GM03348 (cell line): ENCODE results near the gene CBX1.
"Not testable (repeated sequence)": the region's sequence is repeated elsewhere in the genome, so short reads cannot be mapped to it uniquely, and the experiment has no call there.

Source experiments
- DNase-seq: peaks from one replicate; pipeline ENCODE4 v3.0.0; 2012; ENCODE audit warnings: low spot score

The CBX1 gene

DNA sequence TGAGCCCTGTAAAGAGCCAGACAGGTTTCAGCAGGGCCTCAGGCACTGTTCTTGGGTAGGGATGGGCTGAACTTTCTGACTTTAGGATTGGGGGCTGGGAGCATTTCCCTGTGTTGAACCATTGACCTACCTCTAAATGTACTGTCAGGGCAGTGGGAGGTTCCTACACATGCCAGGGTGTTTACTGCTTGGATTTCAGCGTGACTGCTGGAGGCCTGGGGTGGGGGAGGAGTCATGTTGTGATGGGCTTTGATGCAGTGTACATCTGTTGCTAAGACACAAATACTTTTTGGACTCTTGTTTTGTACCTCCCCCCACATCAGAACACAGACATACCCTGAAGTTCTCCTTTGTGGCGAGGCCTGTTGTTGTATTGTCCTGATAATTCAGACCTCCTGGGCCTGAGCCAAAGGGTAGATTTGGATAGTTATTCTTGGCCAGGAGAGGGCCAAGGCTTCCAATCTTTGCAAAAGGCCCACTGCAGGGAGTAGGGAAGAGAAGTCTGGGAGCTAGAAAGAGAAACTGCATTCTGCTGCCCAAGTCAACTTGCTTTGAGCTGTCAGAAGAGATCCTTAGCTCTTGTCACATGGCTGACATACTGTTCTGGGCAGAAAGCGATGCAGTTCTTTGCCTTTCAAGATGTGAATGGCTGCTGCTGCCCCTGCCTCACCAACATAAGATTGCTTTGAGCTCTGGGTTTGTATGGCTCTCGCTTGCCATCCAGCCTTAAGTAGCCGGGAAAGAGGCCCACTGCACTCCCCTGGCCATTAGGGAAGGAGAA lies 49.4 kb downstream of the CBX1 start:
- peak; percentile 47 for DNase-seq

DNA sequence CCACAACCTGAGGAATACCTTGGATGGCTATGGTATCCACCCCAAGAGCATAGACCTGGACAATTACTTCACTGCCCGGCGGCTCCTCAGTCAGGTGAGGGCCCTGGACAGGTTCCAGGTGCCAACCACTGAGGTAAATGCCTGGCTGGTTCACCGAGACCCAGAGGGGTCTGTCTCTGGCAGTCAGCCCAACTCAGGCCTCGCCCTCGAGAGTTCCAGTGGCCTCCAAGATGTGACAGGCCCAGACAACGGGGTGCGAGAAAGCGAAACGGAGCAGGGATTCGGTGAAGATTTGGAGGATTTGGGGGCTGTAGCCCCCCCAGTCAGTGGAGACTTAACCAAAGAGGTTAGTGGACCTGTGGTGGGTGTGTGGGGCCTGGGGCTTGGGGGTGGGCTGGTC lies 50.0 kb downstream of the CBX1 start:
- DNase-seq, result no peak

DNA sequence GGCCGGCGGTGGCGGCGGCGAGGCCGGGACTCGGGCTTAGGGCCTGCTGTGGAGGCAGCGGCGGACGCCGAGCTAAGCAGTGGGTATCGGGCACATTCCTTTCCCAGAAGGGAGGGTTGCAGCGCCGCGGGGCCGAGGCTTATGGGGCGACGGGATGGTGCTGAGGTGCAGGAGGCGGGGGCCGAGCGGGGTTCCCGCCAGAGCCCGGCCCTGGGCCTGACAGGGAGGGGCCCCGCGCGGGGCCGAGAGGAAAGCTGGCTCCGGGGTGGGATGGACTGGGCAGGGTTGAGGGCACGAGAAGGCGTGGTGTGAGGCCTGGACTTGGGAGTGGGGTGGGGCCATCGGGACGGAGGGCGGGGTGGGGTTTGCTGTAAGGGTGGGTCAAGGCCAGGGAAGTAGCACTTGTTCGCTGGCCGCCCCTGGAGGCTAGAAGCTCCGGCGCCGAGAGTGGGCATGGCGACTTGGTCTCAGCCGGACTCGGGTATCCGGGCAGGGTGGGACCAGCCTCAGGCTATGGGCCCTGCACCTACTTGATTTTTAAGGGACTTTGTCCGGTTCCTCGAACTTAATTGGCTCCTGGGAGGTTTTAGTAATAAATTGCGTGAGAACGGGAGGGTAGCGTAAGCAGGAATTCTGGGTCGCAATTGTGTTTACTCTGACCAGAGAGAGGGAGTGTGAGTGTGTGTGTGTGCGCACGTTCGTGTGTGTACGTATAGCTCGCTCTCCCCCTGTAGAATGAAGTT lies 52.7 kb downstream of the CBX1 start:
- peak; percentile 93 for DNase-seq

DNA sequence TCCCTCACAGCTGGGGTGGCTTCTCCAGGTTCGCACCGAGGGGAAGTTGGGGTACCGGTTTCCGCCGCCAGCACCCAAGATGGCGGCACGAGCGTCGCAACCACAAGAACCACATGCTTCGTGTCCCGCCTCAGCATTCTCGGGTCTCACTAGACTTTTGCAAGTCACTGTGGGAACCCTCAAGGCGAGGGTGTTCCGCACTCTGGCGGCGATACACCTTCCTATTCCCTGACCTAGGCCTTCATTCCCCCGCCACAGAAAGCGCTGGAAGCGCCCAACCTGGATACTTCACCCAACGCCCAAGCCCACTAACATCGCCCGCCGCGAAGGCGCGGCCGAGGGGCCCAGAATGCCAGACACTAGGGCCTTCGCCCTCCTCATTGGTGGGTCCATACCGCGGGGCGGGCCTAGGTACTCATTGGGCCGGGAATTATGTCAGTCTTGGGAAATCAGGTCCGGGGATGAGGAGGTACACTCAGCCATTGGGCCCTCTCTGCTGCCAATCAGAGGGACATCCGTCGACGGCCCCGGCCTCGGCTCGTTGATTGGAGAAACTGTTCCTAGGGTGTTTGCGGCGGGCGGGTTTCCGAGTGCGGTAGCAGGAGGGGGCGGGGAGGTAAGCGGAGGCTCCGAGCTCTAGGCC lies 53.4 kb downstream of the CBX1 start, which contains the start of gene NFE2L1:
TSS of gene NFE2L1 (plus strand) at position 619 of the 643 bp plus-strand sequence. CDS start 2,760 bp downstream, outside the sequence.
- peak; percentile 97 for DNase-seq

DNA sequence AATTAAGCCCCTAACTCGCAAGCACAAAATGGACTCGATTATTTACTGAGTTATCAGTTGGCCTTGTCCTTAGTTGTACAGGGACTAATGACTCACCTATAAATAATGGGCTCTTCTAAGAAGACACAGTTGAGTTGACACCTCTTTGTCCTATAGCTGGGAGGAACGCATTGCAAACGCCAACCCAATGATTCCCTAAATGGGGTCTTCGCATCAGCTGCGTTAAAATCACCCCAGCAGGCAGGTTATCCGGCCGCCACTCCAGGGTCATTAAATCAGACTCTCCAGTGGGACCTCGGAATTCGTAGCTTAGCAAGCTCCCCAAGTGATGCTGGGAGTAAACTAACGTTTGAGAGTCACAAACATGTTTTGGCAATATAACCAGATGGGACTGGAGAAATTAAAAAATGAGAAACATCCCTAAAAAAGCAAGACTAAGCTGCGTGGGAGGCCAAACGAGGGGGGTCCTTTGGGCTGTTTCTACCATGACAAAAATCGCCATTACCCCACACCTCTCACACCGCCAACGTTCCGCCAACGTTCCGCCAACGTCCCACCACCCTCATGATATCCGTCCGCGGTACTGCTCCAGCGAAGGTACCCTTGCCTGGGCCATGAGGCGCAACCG lies 54.1 kb downstream of the CBX1 start:
- DNase-seq, result no peak

DNA sequence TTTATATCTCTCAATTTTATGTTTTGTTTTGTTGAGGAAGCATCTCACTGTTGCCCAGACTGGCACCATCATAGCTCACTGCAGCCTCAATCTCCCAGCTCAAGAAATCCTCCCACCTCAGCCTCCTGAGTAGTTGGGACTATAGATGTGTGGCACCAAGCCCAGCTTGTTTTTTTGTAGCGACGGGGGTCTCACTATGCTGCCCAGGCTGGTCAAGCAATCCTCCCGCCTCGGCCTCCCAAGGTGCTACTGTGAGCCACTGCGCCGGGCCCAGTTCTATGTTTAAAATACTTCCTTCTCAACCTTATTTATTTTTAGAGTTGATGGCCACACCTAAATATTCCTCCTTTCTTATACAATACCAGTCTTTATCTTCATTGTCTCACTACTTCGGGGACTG lies 55.0 kb downstream of the CBX1 start:
- no peak for DNase-seq

DNA sequence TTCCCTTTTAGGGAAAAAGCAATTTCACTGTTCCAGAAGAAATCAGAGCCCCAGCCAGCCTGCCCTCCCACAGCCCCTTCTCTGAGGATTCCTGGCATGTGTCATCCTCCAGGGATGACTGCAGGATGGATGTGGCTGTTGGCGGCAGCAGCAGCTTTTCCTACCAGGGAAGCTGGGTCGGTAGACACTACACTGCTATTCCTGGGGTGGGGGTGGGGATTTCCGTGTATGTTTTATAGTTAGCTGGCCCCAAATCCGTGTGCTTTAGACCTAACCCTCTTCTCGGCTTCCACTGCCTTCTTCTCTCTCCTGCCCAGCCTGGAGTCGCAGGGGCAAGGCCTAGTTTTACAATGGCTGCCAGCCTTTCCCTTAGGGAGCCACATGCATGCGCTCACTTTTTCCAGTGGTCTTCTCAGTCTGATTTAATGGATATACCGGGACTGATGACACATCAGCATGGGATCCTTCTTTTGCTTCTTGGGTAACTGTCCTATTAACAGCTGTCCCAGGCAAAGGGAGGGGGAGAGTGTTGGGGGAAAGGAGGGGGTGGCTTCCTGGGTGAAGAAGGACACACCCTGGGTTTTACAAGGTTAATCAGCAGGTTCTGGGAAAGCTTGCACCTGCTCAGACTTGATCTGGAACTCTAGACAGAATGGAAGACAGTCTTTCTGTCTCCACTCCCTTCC lies 55.8 kb downstream of the CBX1 start:
- no peak for DNase-seq

DNA sequence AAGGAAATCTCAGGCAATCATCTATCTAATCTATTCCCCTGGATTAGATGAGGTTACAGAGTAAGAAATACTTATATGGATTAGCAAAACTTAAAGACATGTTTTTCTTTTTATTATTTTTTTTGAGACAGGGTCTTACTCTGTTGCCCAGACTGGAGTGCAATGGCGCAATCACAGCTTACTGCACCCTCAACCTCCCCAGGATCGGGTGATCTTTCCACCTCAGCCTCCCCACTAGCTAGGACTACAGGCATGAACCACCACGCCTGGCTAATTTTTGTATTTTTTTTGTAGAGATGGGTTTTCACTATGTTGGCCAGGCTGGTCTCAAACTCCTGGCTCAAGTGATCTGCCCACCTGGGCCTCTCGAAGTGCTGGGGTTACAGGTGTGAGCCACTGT lies 56.4 kb downstream of the CBX1 start:
- no peak for DNase-seq

DNA sequence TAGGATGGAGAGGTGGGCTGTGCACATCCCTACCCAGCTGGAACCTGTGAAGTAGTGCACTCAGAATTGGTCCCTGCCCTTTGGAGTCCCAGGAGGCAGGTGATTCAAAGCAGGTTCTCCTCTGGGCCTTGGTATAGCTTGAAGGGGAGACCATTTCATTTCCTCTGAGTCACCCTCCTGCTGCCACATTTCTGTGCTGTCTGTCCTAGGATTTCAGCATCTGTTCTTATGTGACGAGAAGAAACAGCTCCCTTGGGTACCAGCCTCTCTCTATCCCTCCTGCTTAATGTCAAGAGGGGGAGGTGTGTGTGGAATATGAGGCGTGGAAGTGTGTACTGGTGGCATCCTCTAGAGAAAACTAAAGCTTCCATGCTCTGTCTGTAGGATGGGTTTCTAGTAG lies 58.1 kb downstream of the CBX1 start:
- DNase-seq, result no peak

DNA sequence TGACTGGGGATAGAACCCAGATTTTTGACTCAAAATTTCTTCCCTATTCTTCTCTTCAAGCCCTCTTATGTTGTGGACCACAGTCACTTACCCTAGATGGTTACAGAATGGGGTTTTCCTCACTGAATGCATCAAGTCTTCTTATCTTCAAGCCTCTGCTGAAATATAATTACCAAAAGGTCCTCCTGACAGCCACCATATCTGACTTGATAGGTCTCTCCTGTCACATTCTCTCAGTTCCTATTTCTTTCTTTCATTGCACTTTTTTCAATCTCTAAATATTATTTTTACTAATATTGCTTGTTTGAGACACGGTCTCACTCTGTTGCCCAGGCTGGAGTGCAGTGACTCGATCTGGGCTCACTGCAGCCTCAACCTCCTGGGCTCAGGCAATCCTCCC lies 62.6 kb downstream of the CBX1 start:
- DNase-seq, result no peak

DNA sequence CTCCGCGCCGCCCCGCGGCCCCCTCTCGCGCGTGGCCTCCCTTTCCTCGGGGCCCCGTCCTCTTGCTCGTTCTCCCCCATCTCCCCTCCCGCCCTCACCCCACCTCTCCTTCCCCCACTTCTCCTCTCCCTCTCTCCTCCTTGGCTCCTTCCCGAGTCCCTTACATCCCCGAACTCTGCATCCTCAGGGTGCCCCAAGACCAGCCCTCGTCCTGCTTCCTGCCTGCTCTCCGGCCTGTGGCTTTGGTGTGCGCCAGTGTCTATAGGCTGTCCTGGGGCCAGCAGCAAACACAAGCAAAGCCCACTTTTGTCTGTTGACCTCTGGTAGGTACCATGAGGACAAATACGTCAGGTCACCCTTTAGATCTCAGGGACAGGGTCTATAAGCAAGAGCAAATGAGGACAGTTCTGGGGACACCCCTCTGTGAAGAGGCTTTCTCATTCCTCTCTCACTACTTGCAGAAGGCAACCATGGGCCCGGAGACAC lies 63.4 kb downstream of the CBX1 start:
- no peak for DNase-seq

DNA sequence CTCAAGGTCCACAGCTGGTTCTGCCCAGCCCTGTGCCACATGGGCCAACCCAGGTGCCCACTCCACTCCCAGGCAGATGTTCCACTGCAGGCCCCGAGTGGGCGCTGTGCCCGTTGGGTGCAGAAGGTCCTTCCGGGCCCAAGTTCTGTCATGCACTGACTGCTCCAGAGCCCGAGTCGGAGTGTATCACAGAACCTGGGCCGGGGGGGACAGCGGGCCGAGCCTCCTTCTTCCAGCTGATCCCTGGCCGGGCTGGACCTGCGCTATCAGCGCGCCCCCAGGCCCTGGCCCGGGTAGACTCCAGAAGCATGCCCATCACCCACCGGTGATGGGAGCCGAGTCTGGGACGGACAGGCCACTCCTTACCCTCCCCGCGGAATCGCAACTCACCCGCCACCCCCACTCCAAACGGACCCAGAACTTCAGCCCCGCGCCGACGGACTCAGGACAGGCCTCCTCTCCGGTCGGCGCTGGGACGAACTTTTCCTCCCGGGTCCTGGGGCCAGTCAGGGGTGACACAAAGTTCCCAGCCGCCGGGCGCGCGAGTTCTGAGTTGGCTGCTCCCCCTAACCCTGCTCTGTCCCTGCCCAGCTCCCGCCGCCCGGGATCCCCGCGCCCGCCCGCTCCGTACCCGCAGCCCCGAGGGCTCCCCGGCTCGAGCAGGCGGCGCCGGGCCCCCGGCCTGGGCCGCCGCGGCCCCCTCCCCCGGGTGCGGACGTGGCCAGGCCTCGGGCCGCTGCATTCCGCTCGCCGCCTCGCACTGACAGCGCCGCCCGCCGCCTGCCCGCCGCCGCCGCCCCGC lies 64.0 kb downstream of the CBX1 start, which contains the start of gene COPZ2:
TSS of gene COPZ2 (minus strand) at position 762 of the 802 bp plus-strand sequence. CDS start at position 742, 20 bp downstream.
- DNase-seq, result peak; percentile 76

DNA sequence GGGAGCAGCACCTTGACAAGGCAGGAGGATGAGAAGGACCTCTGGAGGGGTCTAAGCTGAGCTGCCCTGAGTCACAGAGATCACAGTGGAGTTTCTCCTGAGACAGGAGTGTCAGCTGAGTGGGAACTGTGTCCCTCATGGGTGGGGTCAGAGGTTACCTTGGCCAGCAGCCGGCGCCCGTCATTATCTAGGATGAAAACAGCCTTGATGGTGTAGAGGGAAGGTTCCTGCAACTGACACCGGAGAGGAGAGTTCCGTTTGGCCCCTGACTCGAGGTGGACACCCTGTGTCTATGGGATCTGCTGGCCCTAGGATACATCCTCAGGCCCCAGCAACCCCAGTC lies 64.6 kb downstream of the CBX1 start:
- no peak for DNase-seq

DNA sequence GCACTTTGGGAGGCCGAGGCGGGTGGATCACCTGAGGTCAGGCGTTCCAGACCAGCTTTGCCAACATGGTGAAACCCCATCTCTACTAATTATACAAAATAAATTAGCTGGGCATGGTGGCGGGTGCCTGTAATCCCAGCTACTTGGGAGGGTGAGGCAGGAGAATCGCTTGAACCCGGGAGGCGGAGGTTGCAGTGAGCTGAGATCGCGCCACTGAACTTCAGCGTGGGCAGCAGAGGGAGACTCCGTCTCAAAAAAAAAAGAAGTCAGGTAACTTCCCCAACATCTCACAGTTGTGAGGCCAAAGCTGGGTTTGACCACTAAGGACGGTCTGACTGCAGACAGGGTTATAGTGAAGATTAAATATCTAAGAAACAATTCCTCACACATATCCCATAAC lies 66.5 kb downstream of the CBX1 start:
- not testable (repeated sequence) for DNase-seq

DNA sequence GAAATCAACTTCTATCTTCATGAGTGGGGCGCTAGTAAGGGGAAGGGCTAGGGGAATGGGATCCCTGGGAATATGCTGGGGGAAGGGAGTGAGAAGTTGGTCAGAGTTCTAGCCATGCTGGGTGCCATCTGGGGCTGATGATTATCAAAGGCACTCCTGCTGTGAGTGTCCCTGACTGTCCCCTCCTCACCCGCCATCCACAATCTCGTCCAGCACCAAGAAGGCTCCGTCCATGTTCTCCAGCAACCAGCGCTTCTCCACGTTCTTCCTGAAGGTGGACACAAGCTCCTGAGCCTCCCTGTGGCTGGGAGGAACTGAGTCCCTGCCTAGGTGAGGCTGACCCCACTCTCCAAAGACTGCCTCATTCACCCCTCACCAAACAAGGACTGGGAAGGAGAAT lies 69.3 kb downstream of the CBX1 start:
- no peak for DNase-seq

DNA sequence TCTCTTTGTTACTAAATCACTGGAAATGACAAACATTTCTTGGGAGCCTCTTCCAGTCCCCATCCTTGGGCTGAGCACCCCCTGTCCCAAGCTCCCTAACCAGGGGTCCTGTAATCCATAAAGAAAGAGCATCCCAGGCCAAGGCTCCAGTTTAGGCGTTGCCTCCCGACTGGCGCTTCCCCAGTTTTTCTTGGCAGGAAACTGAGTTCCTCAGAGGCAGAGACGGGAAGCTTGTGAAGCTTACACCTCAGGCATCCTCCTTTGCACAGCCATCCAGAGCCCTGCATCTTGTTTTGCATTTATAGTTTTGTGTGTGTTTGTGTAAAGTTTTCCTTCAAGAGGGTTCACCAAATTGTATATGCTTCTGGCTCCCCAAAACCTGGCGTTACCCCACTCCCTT lies 70.7 kb downstream of the CBX1 start:
- DNase-seq, result no peak

DNA sequence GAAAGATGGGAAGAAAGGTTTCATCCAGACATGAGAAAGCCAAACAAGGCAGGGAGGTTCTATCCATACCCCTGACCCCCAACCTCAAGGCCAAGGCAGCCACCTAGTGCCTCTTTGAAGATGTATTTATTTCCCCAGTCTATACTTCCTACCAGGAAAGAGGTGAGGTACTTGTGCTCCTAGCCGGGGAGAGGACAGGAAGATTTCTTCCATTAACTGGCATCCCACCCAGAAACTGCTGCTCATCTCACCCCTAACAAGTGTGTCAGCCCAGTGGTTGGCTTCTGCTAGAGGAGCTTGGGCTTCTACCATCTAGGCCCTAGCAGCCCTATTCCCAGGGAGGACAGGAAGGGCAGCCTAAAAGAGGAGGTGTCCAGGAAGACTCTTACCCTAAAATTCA lies 72.5 kb downstream of the CBX1 start:
- no peak for DNase-seq

DNA sequence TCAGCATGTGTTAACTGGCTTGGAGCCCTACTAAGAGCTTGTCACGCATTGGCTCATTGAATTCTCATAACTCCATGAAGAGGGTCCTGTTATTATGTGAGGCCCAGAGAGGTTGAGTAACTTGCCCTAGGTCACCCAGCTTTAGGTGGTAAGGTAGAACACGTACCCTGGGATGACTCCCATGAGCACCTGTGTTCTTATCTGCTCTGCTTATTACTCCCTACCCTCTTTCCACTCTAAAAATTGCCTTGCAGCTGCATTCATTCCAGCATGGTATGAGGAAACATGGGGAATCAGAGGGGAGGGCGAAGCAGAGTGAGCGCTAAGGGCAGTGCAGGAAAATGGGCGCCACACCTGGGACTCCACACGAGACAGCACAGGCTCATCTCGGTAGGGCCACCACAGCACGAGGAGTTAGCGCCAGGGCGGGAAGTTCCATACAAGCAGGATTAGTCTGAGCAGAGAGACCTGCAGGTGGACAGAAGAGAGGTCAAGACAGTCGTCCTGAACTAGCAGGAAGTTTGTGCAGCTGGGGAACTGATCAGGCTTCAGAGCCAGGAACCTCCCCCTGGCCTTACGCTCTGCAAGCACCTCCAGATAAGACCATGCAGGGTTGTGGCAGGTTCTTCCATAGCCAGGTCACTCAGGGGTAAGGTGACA lies 73.8 kb downstream of the CBX1 start:
- no peak for DNase-seq

DNA sequence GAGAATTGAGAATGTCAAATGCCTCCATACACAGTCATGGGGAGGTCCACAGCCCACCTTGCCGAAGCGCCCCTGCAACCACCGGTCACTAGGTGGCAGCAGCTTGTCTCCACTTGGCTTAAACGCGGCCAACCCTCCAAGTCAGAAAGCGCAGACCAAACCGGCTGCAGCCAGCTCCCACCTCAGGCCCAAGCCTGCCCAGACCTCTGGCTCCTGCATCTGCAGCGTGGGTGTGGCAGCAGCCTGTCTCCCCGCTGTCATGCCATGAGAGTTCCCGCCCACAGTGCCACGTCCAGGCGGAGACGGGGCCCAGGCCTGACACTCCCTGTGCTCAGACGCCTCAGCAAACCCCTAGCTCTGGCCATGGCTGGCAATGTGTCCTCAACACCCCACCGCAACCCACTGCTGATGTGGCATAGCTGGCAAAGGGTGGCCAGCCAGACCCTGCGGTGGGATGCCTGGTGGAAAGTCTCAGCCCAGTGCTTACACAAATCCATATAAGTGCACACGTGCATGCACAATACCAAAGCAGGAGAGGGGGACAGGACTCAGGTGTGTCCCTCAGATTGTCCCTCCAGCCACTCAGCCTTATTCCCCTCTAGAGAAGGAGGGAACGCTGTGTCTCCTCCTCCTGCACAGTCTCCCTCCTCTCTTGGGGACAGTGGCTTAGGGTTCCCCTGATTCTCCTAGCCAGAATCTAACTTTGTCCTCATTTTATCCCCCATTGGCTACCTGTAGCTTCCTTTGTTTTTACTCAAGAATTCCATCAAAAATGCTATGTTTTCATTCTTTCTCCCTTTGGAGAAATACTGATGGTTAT lies 74.6 kb downstream of the CBX1 start:
- peak; percentile 92 for DNase-seq
